H1 (cell line): ENCODE results near the gene CNOT2. TPM values are rescaled to one million over a fixed set of nuclear protein-coding genes. Genes with fewer than 3 reads are reported as not detected.
A peak's percentile ranks its signal among the peaks of the same experiment; 100 is the strongest.

Source experiments
- CTCF ChIA-PET: fragments of 300-600 bp; sonication (Branson Sonifier 250); formaldehyde crosslinking; loops from one replicate; lab custom pipeline; 2021; ENCODE audit not compliant: partially characterized antibody; lab: Charles Lee
- POLR2A ChIA-PET: fragments of 300-600 bp; sonication (Branson Sonifier 250); formaldehyde crosslinking; loops from one replicate; lab custom pipeline; 2021; ENCODE audit warnings: inconsistent platforms; ENCODE audit not compliant: partially characterized antibody; lab: Charles Lee
- DNase-seq, 2 experiments: peaks; one replicate each; pipeline versions ENCODE4 v3.0.0 to v3.0.0-alpha.2; 2010 to 2022; ENCODE audit warnings: low spot score in 2 of 2, low read depth in 1 of 2, mixed read lengths in 1 of 2
- FAIRE-seq: peaks from 2 replicates; lab custom pipeline; 2011; peaks lifted over from hg19 to GRCh38; lab: Jason Lieb, UNC
- H2AFZ ChIP-seq: 2 replicates; pipeline ENCODE4 v1.8.1; 2012; ENCODE audit warnings: low read length, inconsistent platforms
- H2AK5ac ChIP-seq: 2 replicates; pipeline ENCODE4 v1.6.1; 2013; ENCODE audit warnings: low read depth, low read length
- H2BK120ac ChIP-seq: replicated peaks from 2 replicates; pipeline ENCODE3; 2013; ENCODE audit warnings: low read depth, low read length, inconsistent platforms
- H2BK12ac ChIP-seq: 2 replicates; pipeline ENCODE4 v1.6.1; 2013; ENCODE audit warnings: low read depth, low read length
- H2BK15ac ChIP-seq: 2 replicates; pipeline ENCODE4 v1.6.1; 2013; ENCODE audit warnings: low read length
- H2BK20ac ChIP-seq: 2 replicates; pipeline ENCODE4 v1.6.1; 2013; ENCODE audit warnings: low read length
- H2BK5ac ChIP-seq: 2 replicates; pipeline ENCODE4 v1.6.1; 2013; ENCODE audit warnings: low read depth, low read length
- H3K14ac ChIP-seq: 2 replicates; pipeline ENCODE4 v1.6.1; 2013; ENCODE audit warnings: inconsistent platforms; ENCODE audit not compliant: insufficient read length
- H3K18ac ChIP-seq: 2 replicates; pipeline ENCODE4 v1.6.1; 2013; ENCODE audit warnings: low read length; ENCODE audit errors: extremely low read depth
- H3K23ac ChIP-seq: 2 replicates; pipeline ENCODE4 v1.6.1; 2013; ENCODE audit warnings: inconsistent platforms; ENCODE audit not compliant: insufficient read length
- H3K23me2 ChIP-seq: 2 replicates; pipeline ENCODE4 v1.6.1; 2013; ENCODE audit warnings: low read depth, low read length
- H3K27ac ChIP-seq: 2 replicates; pipeline ENCODE4 v1.6.1; 2011; ENCODE audit warnings: low read depth, low read length, inconsistent platforms
- H3K27me3 ChIP-seq, 4 experiments: replicated peaks in 1 of 4; 1 replicate in 1 of 4; 2 replicates in 3 of 4; pipeline versions ENCODE4 v1.6.1 to v1.8.1; 2011 to 2013; ENCODE audit warnings: low read length in 3 of 4, mild to moderate bottlenecking in 3 of 4, inconsistent platforms in 2 of 4, mixed read lengths in 2 of 4, moderate library complexity in 1 of 4; ENCODE audit not compliant: control insufficient read depth in 3 of 4, insufficient read depth in 3 of 4; ENCODE audit errors: extremely low read depth in 1 of 4
- H3K36me3 ChIP-seq, 4 experiments: 2 replicates each; pipeline versions ENCODE4 v1.6.1 to v1.8.1; 2011 to 2013; ENCODE audit warnings: mild to moderate bottlenecking in 4 of 4, low read length in 3 of 4, moderate library complexity in 2 of 4, control low read depth in 1 of 4, inconsistent platforms in 1 of 4; ENCODE audit not compliant: insufficient read depth in 4 of 4, control insufficient read depth in 2 of 4
- H3K4ac ChIP-seq: replicated peaks from 2 replicates; pipeline ENCODE3; 2013; ENCODE audit warnings: low read length, low read depth, mixed read lengths, inconsistent platforms; ENCODE audit not compliant: insufficient read length
- H3K4me1 ChIP-seq, 4 experiments: replicated peaks in 1 of 4; 1 replicate in 1 of 4; 2 replicates in 3 of 4; pipeline versions ENCODE4 v1.6.1 to v1.8.1; 2011 to 2013; ENCODE audit warnings: low read length in 3 of 4, inconsistent platforms in 2 of 4, mixed read lengths in 1 of 4; ENCODE audit not compliant: insufficient read depth in 4 of 4, control insufficient read depth in 3 of 4
- H3K4me2 ChIP-seq, 2 experiments: 2 replicates each; pipeline versions ENCODE4 v1.6.1 to v1.8.1; 2011 to 2013; ENCODE audit warnings: low read depth in 2 of 2, low read length in 2 of 2, control low read depth in 1 of 2, inconsistent platforms in 1 of 2, mild to moderate bottlenecking in 1 of 2; ENCODE audit not compliant: insufficient read depth in 1 of 2
- H3K4me3 ChIP-seq, 4 experiments: fragments of 200-600, 300-600 bp in 1 of 4; sonication (generic), shearing (Covaris generic), sonication (Bioruptor Twin) in 1 of 4; 2 replicates each; pipeline versions ENCODE4 v1.5.1 to v1.8.1; 2011 to 2016; ENCODE audit warnings: low read length in 4 of 4, low read depth in 3 of 4, control low read depth in 2 of 4, inconsistent platforms in 2 of 4, mild to moderate bottlenecking in 2 of 4, mixed read lengths in 1 of 4, moderate library complexity in 1 of 4; ENCODE audit not compliant: insufficient read depth in 2 of 4; ENCODE audit errors: extremely low read depth in 1 of 4
- H3K56ac ChIP-seq: replicated peaks from 2 replicates; pipeline ENCODE3; 2013; ENCODE audit warnings: low read depth, mild to moderate bottlenecking, mixed read lengths, low read length, inconsistent platforms; ENCODE audit not compliant: insufficient read length
- H3K79me1 ChIP-seq: 2 replicates; pipeline ENCODE4 v1.6.1; 2013; ENCODE audit warnings: low read depth, low read length, control low read depth
- H3K79me2 ChIP-seq, 2 experiments: 2 replicates each; pipeline versions ENCODE4 v1.6.1 to v1.8.1; 2012 to 2013; ENCODE audit warnings: low read length in 2 of 2, mild to moderate bottlenecking in 2 of 2, inconsistent platforms in 1 of 2; ENCODE audit not compliant: insufficient read depth in 2 of 2, control insufficient read depth in 1 of 2
- H3K9ac ChIP-seq, 4 experiments: replicated peaks in 1 of 4; 1 replicate in 1 of 4; 2 replicates in 3 of 4; pipeline versions ENCODE4 v1.6.1 to v1.8.1; 2011 to 2013; ENCODE audit warnings: low read depth in 3 of 4, low read length in 3 of 4, control low read depth in 2 of 4, mild to moderate bottlenecking in 2 of 4, moderate library complexity in 2 of 4, inconsistent platforms in 1 of 4; ENCODE audit errors: extremely low read depth in 1 of 4
- H3K9me3 ChIP-seq, 2 experiments: 2 replicates each; pipeline versions ENCODE4 v1.6.1 to v1.8.1; 2012 to 2013; ENCODE audit warnings: mild to moderate bottlenecking in 2 of 2, moderate library complexity in 2 of 2, control low read depth in 1 of 2, inconsistent platforms in 1 of 2, low read depth in 1 of 2, low read length in 1 of 2, mixed read lengths in 1 of 2; ENCODE audit not compliant: insufficient read depth in 2 of 2
- H4K20me1 ChIP-seq, 2 experiments: replicated peaks in 1 of 2; 2 replicates each; pipeline versions ENCODE3 to v1.8.1; 2011 to 2013; ENCODE audit warnings: inconsistent platforms in 2 of 2, low read length in 2 of 2, mild to moderate bottlenecking in 1 of 2; ENCODE audit not compliant: insufficient read depth in 2 of 2, control insufficient read depth in 1 of 2
- H4K5ac ChIP-seq: 2 replicates; pipeline ENCODE4 v1.6.1; 2013; ENCODE audit warnings: low read length, low read depth, mixed read lengths, inconsistent platforms; ENCODE audit not compliant: insufficient read length
- H4K8ac ChIP-seq: 2 replicates; pipeline ENCODE4 v1.8.0; 2013; ENCODE audit warnings: mild to moderate bottlenecking, moderate library complexity, low read length, inconsistent platforms; ENCODE audit not compliant: insufficient read depth; ENCODE audit errors: extremely low read depth
- H4K91ac ChIP-seq: replicated peaks from 2 replicates; pipeline ENCODE3; 2013; ENCODE audit warnings: low read length, mixed read lengths, inconsistent platforms; ENCODE audit not compliant: insufficient read length
- RFX5 ChIP-seq: IDR thresholded peaks from 2 replicates; pipeline ENCODE4 v1.6.1; 2011; ENCODE audit warnings: low read depth, low read length, improper control_type of control experiment, borderline replicate concordance
- TAF7 ChIP-seq: optimal IDR thresholded peaks from 2 replicates; pipeline ENCODE3; 2011; ENCODE audit warnings: low read depth, mild to moderate bottlenecking, inconsistent platforms, low read length, moderate library complexity, borderline replicate concordance
- USF2 ChIP-seq: IDR thresholded peaks from 2 replicates; pipeline ENCODE4 v1.6.1; 2011; ENCODE audit warnings: low read length, improper control_type of control experiment
- YY1 ChIP-seq: IDR thresholded peaks from 2 replicates; pipeline ENCODE4 v1.6.1; 2011; ENCODE audit warnings: low read depth, mild to moderate bottlenecking, low read length
- WGBS, 2 experiments: shearing (Covaris generic) in 1 of 2; methylation state at CpG; one replicate each; pipeline versions ENCODE4 v1.1.6 to v1.1.7; 2013 to 2015; ENCODE audit warnings: low lambda C conversion rate in 2 of 2, mixed read lengths in 2 of 2, inconsistent platforms in 1 of 2, low coverage in 1 of 2, missing lambda C conversion rate in 1 of 2; ENCODE audit not compliant: insufficient replicate concordance in 2 of 2, insufficient coverage in 1 of 2, insufficient read length in 1 of 2; ENCODE audit errors: extremely low coverage in 1 of 2, missing lambda C conversion rate in 1 of 2; 5-methylcytosine and 5-hydroxymethylcytosine counted together
- long read RNA-seq, 2 experiments: library from RNA in 1 of 2; library from capped mRNA in 1 of 2; stranded (forward); transcript quantifications; one replicate each; pipeline ENCODE4 v2.0.0, GENCODE V29; 2021; ENCODE audit warnings: inconsistent platforms in 1 of 2
- polyA minus RNA-seq, 3 experiments: library from RNA; depleted of rRNA, polyadenylated mRNA; stranded (reverse); fragments of >200 nt; gene quantifications; 1 replicate in 2 of 3; 2 replicates in 1 of 3; pipeline ENCODE4 v1.2.3, GENCODE V29; 2011
- polyA plus RNA-seq, 7 experiments: library from polyadenylated mRNA; depleted of rRNA in 3 of 7; stranded (reverse) in 5 of 7; unstranded in 2 of 7; fragments of >200 nt in 5 of 7; fragments of 200-250 nt in 2 of 7; gene quantifications; 1 replicate in 5 of 7; 2 replicates in 1 of 7; 4 replicates in 1 of 7; pipeline versions ENCODE4 v1.2.1 to v1.2.3, GENCODE V29; 2011 to 2013; ENCODE audit warnings: missing spikeins in 2 of 7, mixed read lengths in 2 of 7
- total RNA-seq: library from RNA; stranded (reverse); fragmentation: NEBNext Ultra II Directional; extraction: Animal tissue kit (Norgen Biotek cat#: 25700); gene quantifications from 2 replicates; pipeline ENCODE4 v1.2.1, GENCODE V29; 2021

Gene CNOT2, protein sequence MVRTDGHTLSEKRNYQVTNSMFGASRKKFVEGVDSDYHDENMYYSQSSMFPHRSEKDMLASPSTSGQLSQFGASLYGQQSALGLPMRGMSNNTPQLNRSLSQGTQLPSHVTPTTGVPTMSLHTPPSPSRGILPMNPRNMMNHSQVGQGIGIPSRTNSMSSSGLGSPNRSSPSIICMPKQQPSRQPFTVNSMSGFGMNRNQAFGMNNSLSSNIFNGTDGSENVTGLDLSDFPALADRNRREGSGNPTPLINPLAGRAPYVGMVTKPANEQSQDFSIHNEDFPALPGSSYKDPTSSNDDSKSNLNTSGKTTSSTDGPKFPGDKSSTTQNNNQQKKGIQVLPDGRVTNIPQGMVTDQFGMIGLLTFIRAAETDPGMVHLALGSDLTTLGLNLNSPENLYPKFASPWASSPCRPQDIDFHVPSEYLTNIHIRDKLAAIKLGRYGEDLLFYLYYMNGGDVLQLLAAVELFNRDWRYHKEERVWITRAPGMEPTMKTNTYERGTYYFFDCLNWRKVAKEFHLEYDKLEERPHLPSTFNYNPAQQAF
- total RNA-seq, result 64.8 and 70.7 TPM in 2 replicates
- 48.8 and 61.2 TPM in 2 replicates for polyA plus RNA-seq (2011; rRNA removed)
- polyA plus RNA-seq (2011; cell fraction: cytosol; rRNA removed), result 84.3 TPM
- polyA plus RNA-seq (2011; cell fraction: nucleus; rRNA removed), result 61.3 TPM
- polyA plus RNA-seq (2012, experiment 1 of 2), result 71.8 to 81.1 TPM (median 76.4 TPM) in 4 replicates
- 5.6 TPM for polyA plus RNA-seq (2012, experiment 2 of 2)
- 143 TPM for polyA plus RNA-seq (2013, experiment 1 of 2)
- polyA plus RNA-seq (2013, experiment 2 of 2), result 133 TPM
- 164 and 234 TPM in 2 replicates for polyA minus RNA-seq (2011; rRNA and poly(A)+ RNA removed)
- 55.6 TPM for polyA minus RNA-seq (2011; cell fraction: cytosol; rRNA and poly(A)+ RNA removed)
- 225 TPM for polyA minus RNA-seq (2011; cell fraction: nucleus; rRNA and poly(A)+ RNA removed)
- long read RNA-seq, experiment 1, partial matches to known transcripts, result 27 of 38 reads
- long read RNA-seq, experiment 1, other reads (novel, unspliced or antisense), result 6 of 38 reads
- long read RNA-seq, experiment 2, transcript CNOT2-201 (16 exons, 3,282 nt), result major isoform, 42 of 74 reads
- long read RNA-seq, experiment 2, partial matches to known transcripts, result 15 of 74 reads
- long read RNA-seq, experiment 2, other reads (novel, unspliced or antisense), result 17 of 74 reads

- peak within 1 kb of the TSS; percentile 89 for H2AK5ac ChIP-seq
- H3K9me3 ChIP-seq, result no peaks in the 10 kb centered on the region
- ChIA-PET POLR2A (interaction anchor here (0.6 to 2.6 kb wide), 15 partner anchors 8 to 359 kb away, joined by 3 to 13 read pairs (median 4); partner anchors contain the start of gene KCNMB4), CTCF (no interaction called here)
- peak within 1 kb of the TSS; percentile 74 to 99 for H3K4me2 ChIP-seq
- peak within 1 kb of the TSS; percentile 99 for H4K8ac ChIP-seq
- H4K91ac ChIP-seq, result peak within 1 kb of the TSS; percentile 91
- peak within 1 kb of the TSS; percentile 96 for H2BK5ac ChIP-seq
- peak within 1 kb of the TSS; percentile 93 for H3K4ac ChIP-seq
- H3K14ac ChIP-seq, result peak within 1 kb of the TSS; percentile 90
- peaks cover 3 to 5% of the 10 kb centered on the region in 2 experiments for H4K20me1 ChIP-seq
- H4K5ac ChIP-seq, result peak within 1 kb of the TSS; percentile 95
- H3K23ac ChIP-seq, result peak within 1 kb of the TSS; percentile 99
- H3K79me1 ChIP-seq, result no peaks in the 10 kb centered on the region
- H3K4me3 ChIP-seq, result peak within 1 kb of the TSS; percentile 85 to 100 (median 90)
- peak; percentile 70 to 91 for DNase-seq
- no peak for FAIRE-seq
- H2AFZ ChIP-seq, result peak within 1 kb of the TSS; percentile 47; the same call in 1 of the 2 replicates
- H3K9ac ChIP-seq, result peak within 1 kb of the TSS; percentile 92 to 97 (median 95)
- H3K4me1 ChIP-seq, result peaks cover 0 to 3% (median 0%) of the 10 kb centered on the region in 4 experiments; a peak in 1 of 7 replicates
- H3K27ac ChIP-seq, result peak within 1 kb of the TSS; percentile 98
- peaks cover 24 to 69% of the 10 kb centered on the region in 2 experiments for H3K79me2 ChIP-seq
- H2BK12ac ChIP-seq, result peak within 1 kb of the TSS; percentile 55
- peak within 1 kb of the TSS; percentile 85 for H2BK120ac ChIP-seq
- peaks cover 8% of the 10 kb centered on the region for H3K23me2 ChIP-seq
- H3K56ac ChIP-seq, result peak within 1 kb of the TSS; percentile 96
- H2BK20ac ChIP-seq, result no peak within 1 kb of the TSS
- peak within 1 kb of the TSS; percentile 85; the same call in 1 of the 2 replicates for H2BK15ac ChIP-seq
- peak within 1 kb of the TSS; percentile 98 for H3K18ac ChIP-seq
- 1% methylated on average over 57 of the region's 64 CpGs; no CpG with 5 or more reads in 1 of the 2 experiments for WGBS, 2 experiments
- H3K36me3 ChIP-seq, result peaks cover 0 to 21% (median 10%) of the 10 kb centered on the region in 4 experiments; a peak in 5 of 8 replicates
- H3K27me3 ChIP-seq, result no peaks in the 10 kb centered on the region
- TF ChIP-seq YY1, result peak; percentile 96
- TF ChIP-seq USF2, result no peak
- peak; percentile 69 for TF ChIP-seq TAF7
- no peak for TF ChIP-seq RFX5
Measured at GRCh38 chr12:70242695-70243509, at the start of gene CNOT2. Gene CNOT2, plus strand, starts transcription at chr12:70243433. Its CDS starts 34,794 bp downstream, at chr12:70278227.
